BLaER1 treated with 17β-estradiol and CSF1 and Interleukin-3, amounts not matched to agents 10 nM and 100 nM (cell line): ENCODE data around the gene FARS2.
A peak's percentile ranks its signal among the peaks of the same experiment; 100 is the strongest.

Source experiments
- H3K27ac ChIP-seq, 11 experiments: shearing (Covaris generic); formaldehyde crosslinking; 2 replicates each; pipeline ENCODE4 v1.8.1; 2022
- H3K27me3 ChIP-seq, 11 experiments: shearing (Covaris generic); formaldehyde crosslinking; 2 replicates each; pipeline ENCODE4 v1.8.1; 2022
- H3K36me3 ChIP-seq, 11 experiments: shearing (Covaris generic); formaldehyde crosslinking; 2 replicates each; pipeline ENCODE4 v1.8.1; 2022
- H3K4me1 ChIP-seq, 10 experiments: shearing (Covaris generic); formaldehyde crosslinking; 2 replicates each; pipeline ENCODE4 v1.8.1; 2022
- H3K4me2 ChIP-seq, 11 experiments: shearing (Covaris generic); formaldehyde crosslinking; 2 replicates each; pipeline ENCODE4 v1.8.1; 2022
- H3K4me3 ChIP-seq, 10 experiments: shearing (Covaris generic); formaldehyde crosslinking; 2 replicates each; pipeline ENCODE4 v1.8.1; 2022
- H3K9ac ChIP-seq, 11 experiments: shearing (Covaris generic); formaldehyde crosslinking; 2 replicates each; pipeline ENCODE4 v1.8.1; 2022
- H3K9me3 ChIP-seq, 11 experiments: shearing (Covaris generic); formaldehyde crosslinking; replicated peaks in 1 of 11; 2 replicates each; pipeline ENCODE4 v1.8.1; 2022
- H4K20me1 ChIP-seq, 11 experiments: shearing (Covaris generic); formaldehyde crosslinking; 2 replicates each; pipeline ENCODE4 v1.8.1; 2022
- Cebpa-rat ChIP-seq, 11 experiments: shearing (Covaris generic); IDR thresholded peaks; 2 replicates each; pipeline ENCODE4 v1.8.1; 2022

The FARS2 gene

GRCh38 chr6:5531161-5531560 lies 269.8 kb downstream of the FARS2 start:
- Histone ChIP-seq H3K4me1 (peaks cover 0 to 20% (median 12%) of the 10 kb centered on the region in 10 experiments; a peak in 12 of 20 replicates), H4K20me1 (no peaks in the 10 kb centered on the region), H3K27ac (peak overlapping the region in 1 of 11 experiments; percentile 7; a peak in 1 of 22 replicates), H3K9ac (no peak overlapping the region), H3K36me3 (peaks cover 0 to 5% (median 0%) of the 10 kb centered on the region in 11 experiments; a peak in 2 of 22 replicates), H3K4me2 (peak overlapping the region in 2 of 11 experiments; percentile 54 to 55; a peak in 3 of 22 replicates), H3K4me3 (no peak overlapping the region), H3K9me3 (peaks cover 0 to 10% (median 5%) of the 10 kb centered on the region in 11 experiments; a peak in 4 of 22 replicates), H3K27me3 (no peaks in the 10 kb centered on the region)
- TF ChIP-seq Cebpa-rat (IDR thresholded peaks at IDR 0.05): no peak

DNA sequence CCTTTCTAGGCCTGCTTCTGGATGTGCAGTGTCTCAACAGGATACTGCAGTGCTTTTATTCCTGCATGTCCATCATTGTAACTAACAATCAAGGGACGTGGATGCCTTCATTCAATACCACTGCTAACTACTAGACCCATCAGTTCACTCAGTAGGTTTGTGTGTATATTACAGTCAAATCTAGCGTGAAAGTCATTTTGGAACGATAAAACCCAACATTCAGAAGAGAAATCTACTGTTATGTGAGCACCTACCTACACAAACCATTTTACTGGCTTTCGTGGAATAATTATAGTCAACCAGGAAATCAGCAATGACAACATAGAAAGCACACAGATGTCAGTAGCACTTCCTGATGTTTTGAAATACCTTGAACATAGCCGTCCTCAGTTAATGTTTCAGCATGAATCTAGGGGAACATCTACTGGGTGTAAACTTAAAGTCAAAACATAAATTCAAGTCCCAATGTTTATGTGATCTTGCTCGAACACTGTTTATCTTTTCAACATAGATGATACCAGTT lies 270.6 kb downstream of the FARS2 start:
- Histone ChIP-seq H4K20me1 (no peaks in the 10 kb centered on the region), H3K4me2 (peak overlapping the region in 8 of 11 experiments; percentile 3 to 55 (median 26); a peak in 9 of 22 replicates), H3K27me3 (no peaks in the 10 kb centered on the region), H3K4me1 (peaks cover 0 to 21% (median 13%) of the 10 kb centered on the region in 10 experiments; a peak in 14 of 20 replicates), H3K9me3 (peaks cover 0 to 10% (median 5%) of the 10 kb centered on the region in 11 experiments; a peak in 4 of 22 replicates), H3K4me3 (no peak overlapping the region), H3K36me3 (peaks cover 0 to 5% (median 0%) of the 10 kb centered on the region in 11 experiments; a peak in 2 of 22 replicates), H3K9ac (no peak overlapping the region), H3K27ac (peak overlapping the region in 1 of 11 experiments; percentile 7; a peak in 2 of 22 replicates)
- no peak for TF ChIP-seq Cebpa-rat (IDR thresholded peaks at IDR 0.05)

DNA sequence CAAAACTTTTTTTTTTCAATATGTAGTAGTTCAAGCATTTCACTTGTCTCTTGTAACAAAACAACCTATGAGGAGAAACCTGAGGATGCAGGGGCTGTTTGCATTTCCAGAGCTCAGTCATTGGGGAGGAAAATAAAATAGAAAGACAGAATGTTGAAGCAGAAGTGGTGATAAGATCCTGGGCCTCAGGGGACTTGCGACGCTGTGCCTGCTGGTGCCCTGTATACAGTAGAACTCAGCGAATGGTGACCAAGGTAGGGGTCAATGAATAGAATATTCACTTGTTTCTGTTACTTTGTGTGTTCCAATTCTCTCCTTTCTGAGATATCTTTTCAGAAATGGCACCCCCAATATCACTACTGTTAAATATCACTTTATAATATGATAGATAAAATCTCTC lies 271.6 kb downstream of the FARS2 start:
- no peak for TF ChIP-seq Cebpa-rat (IDR thresholded peaks at IDR 0.05)
- no peaks in the 10 kb centered on the region for H4K20me1 ChIP-seq
- no peak overlapping the region for H3K4me2 ChIP-seq
- H3K4me1 ChIP-seq: peaks cover 0 to 27% (median 16%) of the 10 kb centered on the region in 10 experiments; a peak in 14 of 20 replicates
- H3K27ac ChIP-seq: no peak overlapping the region
- peaks cover 0 to 10% (median 5%) of the 10 kb centered on the region in 11 experiments; a peak in 4 of 22 replicates for H3K9me3 ChIP-seq
- no peak overlapping the region for H3K9ac ChIP-seq
- H3K27me3 ChIP-seq: no peaks in the 10 kb centered on the region
- peaks cover 0 to 5% (median 0%) of the 10 kb centered on the region in 11 experiments; a peak in 2 of 22 replicates for H3K36me3 ChIP-seq
- H3K4me3 ChIP-seq: no peak overlapping the region

- Histone ChIP-seq H3K9me3 (peaks cover 0 to 10% (median 5%) of the 10 kb centered on the region in 11 experiments; a peak in 4 of 22 replicates), H4K20me1 (no peaks in the 10 kb centered on the region), H3K9ac (no peak overlapping the region), H3K27me3 (no peaks in the 10 kb centered on the region), H3K36me3 (peaks cover 0 to 5% (median 0%) of the 10 kb centered on the region in 11 experiments; a peak in 3 of 22 replicates), H3K4me1 (peaks cover 0 to 27% (median 16%) of the 10 kb centered on the region in 10 experiments; a peak in 14 of 20 replicates), H3K4me3 (no peak overlapping the region), H3K4me2 (no peak overlapping the region), H3K27ac (no peak overlapping the region)
- TF ChIP-seq Cebpa-rat (IDR thresholded peaks at IDR 0.05): no peak
These were observed 273.3 kb downstream of the FARS2 start for GRCh38 chr6:5534643-5535042.

GRCh38 chr6:5536644-5537043 lies 275.3 kb downstream of the FARS2 start:
- peak overlapping the region in 2 of 11 experiments; percentile 9 to 36; a peak in 2 of 22 replicates for H3K4me2 ChIP-seq
- H3K27me3 ChIP-seq: no peaks in the 10 kb centered on the region
- no peak overlapping the region for H3K27ac ChIP-seq
- H3K4me1 ChIP-seq: peaks cover 0 to 19% (median 13%) of the 10 kb centered on the region in 10 experiments; a peak in 14 of 20 replicates
- no peak overlapping the region for H3K9ac ChIP-seq
- H3K9me3 ChIP-seq: peaks cover 0 to 10% (median 5%) of the 10 kb centered on the region in 11 experiments; a peak in 4 of 22 replicates
- no peak overlapping the region for H3K4me3 ChIP-seq
- H3K36me3 ChIP-seq: peaks cover 0 to 5% (median 0%) of the 10 kb centered on the region in 11 experiments; a peak in 3 of 22 replicates
- TF ChIP-seq Cebpa-rat (IDR thresholded peaks at IDR 0.05): no peak
- H4K20me1 ChIP-seq: no peaks in the 10 kb centered on the region

GRCh38 chr6:5537132-5537531 lies 275.8 kb downstream of the FARS2 start:
- Histone ChIP-seq H3K27ac (no peak overlapping the region), H3K4me3 (no peak overlapping the region), H3K9me3 (peaks cover 0 to 12% (median 5%) of the 10 kb centered on the region in 11 experiments; a peak in 7 of 22 replicates), H3K4me1 (peaks cover 0 to 15% (median 8%) of the 10 kb centered on the region in 10 experiments; a peak in 14 of 20 replicates), H3K27me3 (no peaks in the 10 kb centered on the region), H3K9ac (no peak overlapping the region), H3K4me2 (peak overlapping the region in 3 of 11 experiments; percentile 9 to 51 (median 36); a peak in 4 of 22 replicates), H4K20me1 (no peaks in the 10 kb centered on the region), H3K36me3 (peaks cover 0 to 5% (median 0%) of the 10 kb centered on the region in 11 experiments; a peak in 3 of 22 replicates)
- TF ChIP-seq Cebpa-rat (IDR thresholded peaks at IDR 0.05): no peak

DNA sequence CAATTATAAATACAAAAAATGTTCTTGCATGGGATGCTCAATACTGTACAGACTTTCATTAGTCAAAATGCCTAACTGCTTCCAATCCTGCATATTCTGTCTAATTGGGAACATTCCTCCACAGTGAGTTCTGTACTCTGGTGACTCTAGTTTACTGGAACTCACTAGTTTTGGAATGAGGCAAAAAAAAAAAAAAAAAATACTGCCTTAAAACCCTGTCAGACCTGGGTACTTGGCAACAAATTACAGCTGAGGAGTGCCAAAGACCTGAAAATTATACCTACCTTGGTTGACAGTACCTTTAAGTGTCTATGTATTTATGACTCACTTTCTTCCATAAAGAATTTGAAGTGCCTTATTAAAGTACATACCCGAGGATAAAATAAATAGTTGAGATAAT lies 276.7 kb downstream of the FARS2 start:
- no peaks in the 10 kb centered on the region for H4K20me1 ChIP-seq
- peaks cover 0 to 9% (median 5%) of the 10 kb centered on the region in 10 experiments; a peak in 11 of 20 replicates for H3K4me1 ChIP-seq
- H3K27ac ChIP-seq: no peak overlapping the region
- no peaks in the 10 kb centered on the region for H3K27me3 ChIP-seq
- TF ChIP-seq Cebpa-rat (IDR thresholded peaks at IDR 0.05): no peak
- no peak overlapping the region for H3K4me2 ChIP-seq
- no peak overlapping the region for H3K9ac ChIP-seq
- peaks cover 0 to 15% (median 7%) of the 10 kb centered on the region in 11 experiments; a peak in 7 of 22 replicates for H3K9me3 ChIP-seq
- no peak overlapping the region for H3K4me3 ChIP-seq
- peaks cover 0 to 6% (median 0%) of the 10 kb centered on the region in 11 experiments; a peak in 3 of 22 replicates for H3K36me3 ChIP-seq

DNA sequence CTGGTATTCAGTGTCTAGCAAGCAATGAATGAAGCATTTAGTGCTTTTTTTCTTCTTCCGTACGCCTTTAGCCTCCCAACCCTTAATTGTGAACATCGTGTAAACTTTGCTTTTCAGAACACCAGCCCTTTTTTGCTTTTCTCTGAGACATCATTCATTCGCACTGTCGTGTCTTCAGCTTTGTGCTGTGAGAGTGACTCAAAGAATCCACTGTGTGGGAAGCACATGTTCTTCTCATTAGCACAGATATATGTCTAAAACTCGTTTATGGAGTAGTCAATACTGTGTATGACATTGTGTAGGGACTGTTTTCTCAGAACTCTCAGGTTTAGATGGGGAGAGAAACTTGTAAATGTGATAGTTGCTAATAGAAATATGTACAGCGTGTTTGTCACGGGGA lies 279.1 kb downstream of the FARS2 start:
- no peak for TF ChIP-seq Cebpa-rat (IDR thresholded peaks at IDR 0.05)
- H3K9ac ChIP-seq: no peak overlapping the region
- no peak overlapping the region for H3K27ac ChIP-seq
- H4K20me1 ChIP-seq: no peaks in the 10 kb centered on the region
- no peak overlapping the region for H3K4me2 ChIP-seq
- H3K4me3 ChIP-seq: no peak overlapping the region
- H3K36me3 ChIP-seq: peaks cover 0 to 10% (median 3%) of the 10 kb centered on the region in 11 experiments; a peak in 6 of 22 replicates
- no peaks in the 10 kb centered on the region for H3K27me3 ChIP-seq
- peaks cover 0 to 8% (median 4%) of the 10 kb centered on the region in 10 experiments; a peak in 7 of 20 replicates for H3K4me1 ChIP-seq
- peaks cover 0 to 7% (median 0%) of the 10 kb centered on the region in 11 experiments; a peak in 3 of 22 replicates for H3K9me3 ChIP-seq

- H3K9me3 ChIP-seq: peaks cover 0 to 7% (median 0%) of the 10 kb centered on the region in 11 experiments; a peak in 3 of 22 replicates
- no peak overlapping the region for H3K4me2 ChIP-seq
- no peak overlapping the region for H3K4me3 ChIP-seq
- H3K27me3 ChIP-seq: no peaks in the 10 kb centered on the region
- H3K36me3 ChIP-seq: peaks cover 0 to 14% (median 7%) of the 10 kb centered on the region in 11 experiments; a peak in 6 of 22 replicates
- no peak overlapping the region for H3K27ac ChIP-seq
- H4K20me1 ChIP-seq: no peaks in the 10 kb centered on the region
- peaks cover 0 to 8% (median 4%) of the 10 kb centered on the region in 10 experiments; a peak in 7 of 20 replicates for H3K4me1 ChIP-seq
- H3K9ac ChIP-seq: no peak overlapping the region
- no peak for TF ChIP-seq Cebpa-rat (IDR thresholded peaks at IDR 0.05)
These were observed 279.7 kb downstream of the FARS2 start for GRCh38 chr6:5541025-5541424.
